Measurements from ENCODE around the gene NDUFB2. TPM values are rescaled to one million over a fixed set of nuclear protein-coding genes. Genes with fewer than 3 reads are reported as not detected.

Gene NDUFB2
- total and polyA plus RNA-seq, 2 of the 13 experiments (the other 11 are each of a cell fraction or from before 2014, with no cell fraction given): 206 to 221 TPM

- no peak overlapping the region for H3K4me2 ChIP-seq (ENCODE audit: low read depth, low read length)
- TF ChIP-seq CEBPG (CRISPR knock-in tag; IDR thresholded peaks at IDR 0.05) (no peak), TCF12 (IDR thresholded peaks at IDR 0.05) (no peak), TCF12 (CRISPR knock-in tag; IDR thresholded peaks at IDR 0.05) (no peak), FOXA3 (CRISPR knock-in tag; IDR thresholded peaks at IDR 0.05) (no peak), MEF2D (CRISPR knock-in tag; IDR thresholded peaks at IDR 0.05) (no peak), SIX4 (CRISPR knock-in tag; IDR thresholded peaks at IDR 0.05) (no peak), ISL2 (CRISPR knock-in tag; IDR thresholded peaks at IDR 0.05) (no peak), KAT2B (IDR thresholded peaks at IDR 0.05; ENCODE audit: borderline replicate concordance, low read depth, low read length) (no peak), DMTF1 (CRISPR knock-in tag; IDR thresholded peaks at IDR 0.05) (no peak)
- TF ChIP-seq, protein P1, sequence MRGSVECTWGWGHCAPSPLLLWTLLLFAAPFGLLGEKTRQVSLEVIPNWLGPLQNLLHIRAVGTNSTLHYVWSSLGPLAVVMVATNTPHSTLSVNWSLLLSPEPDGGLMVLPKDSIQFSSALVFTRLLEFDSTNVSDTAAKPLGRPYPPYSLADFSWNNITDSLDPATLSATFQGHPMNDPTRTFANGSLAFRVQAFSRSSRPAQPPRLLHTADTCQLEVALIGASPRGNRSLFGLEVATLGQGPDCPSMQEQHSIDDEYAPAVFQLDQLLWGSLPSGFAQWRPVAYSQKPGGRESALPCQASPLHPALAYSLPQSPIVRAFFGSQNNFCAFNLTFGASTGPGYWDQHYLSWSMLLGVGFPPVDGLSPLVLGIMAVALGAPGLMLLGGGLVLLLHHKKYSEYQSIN (CRISPR knock-in tag; IDR thresholded peaks at IDR 0.05; ENCODE audit: borderline replicate concordance): no peak
- peaks cover 4 to 27% of the 10 kb centered on the region in 2 experiments; a peak in 4 of 5 replicates for H3K36me3 ChIP-seq (replicated peaks in 1 of 2; ENCODE audit: control insufficient read depth in 1 of 2, insufficient read depth in 2 of 2, low read length in 2 of 2)
- H4K20me1 ChIP-seq (ENCODE audit: insufficient read depth, low read length): 0 out of 2 replicates have a peak, but pooled peaks cover 8% of the 10 kb centered on the region
- FAIRE-seq (no peak), DNase-seq (ENCODE audit: low spot score) (no peak), ATAC-seq (no peak)
- no peak overlapping the region for H3K4me3 ChIP-seq (replicated peaks in 1 of 3; ENCODE audit: insufficient read depth in 1 of 3, low read depth in 2 of 3, low read length in 3 of 3)
- ChIA-PET CTCF (ENCODE audit: low intra/inter-chr PET ratio, low total read pairs) (no interaction called here), POLR2A (no interaction called here)
- no peak overlapping the region for H3K27ac ChIP-seq (ENCODE audit: extremely low read length, insufficient read depth, low read length)
- H2AFZ ChIP-seq (ENCODE audit: low read length): no peak overlapping the region
- peaks cover 34% of the 10 kb centered on the region for H3K79me2 ChIP-seq (ENCODE audit: insufficient read depth, low read length)
- in situ Hi-C loops (cut with HindIII; ENCODE audit: extremely low pct_ligation_motif_present, low pct_unique_long_range_greater_than_20kb): no loop called here
- BruUV-seq (replicated peaks): no TSS peak
- WGBS (ENCODE audit: low lambda C conversion rate): 92% methylated on average over 10 of the region's 10 CpGs
- H3K27me3 ChIP-seq (ENCODE audit: control insufficient read depth in 1 of 2, insufficient read depth in 2 of 2, low read length in 2 of 2): no peaks in the 10 kb centered on the region
- H3K4me1 ChIP-seq (ENCODE audit: insufficient read depth, low read length): peaks cover 17% of the 10 kb centered on the region
- no peak overlapping the region for H3K9ac ChIP-seq (ENCODE audit: insufficient read depth, low read depth, low read length)
- H3K9me3 ChIP-seq (ENCODE audit: low read length): no peaks in the 10 kb centered on the region
- intact Hi-C loops (cut with micrococcal nuclease; ENCODE audit: unreplicated experiment): no loop called here
Measured at GRCh38 chr7:140702774-140703173, 6.3 kb downstream of the NDUFB2 start.
